ENCODE measurements around the gene HOPX.

- TF ChIP-seq CTCF (IDR thresholded peaks at IDR 0.05; ENCODE audit: low read length) (no peak), EZH2 (optimal IDR thresholded peaks at IDR 0.05; ENCODE audit: low read depth, low read length) (no peak)
Observed at GRCh38 chr4:56691425-56691824, 10.3 kb upstream of the HOPX start.
